A673 (cell line): ENCODE results near the gene VAV1.
"Not testable (repeated sequence)": the region's sequence is repeated elsewhere in the genome, so short reads cannot be mapped to it uniquely, and the experiment has no call there.

Experiments
- EZH2 ChIP-seq: fragments of 200-600 bp; sonication (generic); IDR thresholded peaks from 2 replicates; pipeline ENCODE4 v1.6.1; 2017; ENCODE audit warnings: borderline replicate concordance, low read depth, mild to moderate bottlenecking, mixed read lengths, antibody characterized with exemption, low read length; ENCODE audit not compliant: poor library complexity, severe bottlenecking
- TF ChIP-seq, protein P1 (sequence below): fragments of 300-800, 200-600 bp; sonication (generic); conservative IDR thresholded peaks from 2 replicates; pipeline ENCODE4 v1.5.1; 2017; ENCODE audit warnings: low read depth, mild to moderate bottlenecking, antibody characterized with exemption, low read length, moderate library complexity, mixed read lengths

DNA sequence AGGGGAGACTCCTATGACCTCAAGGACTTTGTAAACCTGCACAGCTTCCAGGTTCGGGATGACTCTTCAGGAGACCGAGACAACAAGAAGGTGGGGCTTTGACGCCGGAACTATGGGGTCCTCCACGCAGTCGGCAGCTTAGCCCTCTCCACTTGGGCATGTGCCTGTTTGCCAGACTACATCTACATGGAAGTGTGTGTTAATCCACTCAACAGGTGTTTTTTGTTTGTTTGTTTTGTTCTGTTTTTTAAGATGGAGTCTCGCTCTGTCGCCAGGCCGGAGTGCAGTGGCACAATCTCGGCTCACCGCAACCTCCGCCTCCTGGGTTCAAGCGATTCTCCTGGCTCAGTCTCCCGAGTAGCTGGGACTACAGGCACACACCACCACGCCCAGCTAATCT is 57.3 kb downstream of the VAV1 start:
- TF ChIP-seq, protein P1, sequence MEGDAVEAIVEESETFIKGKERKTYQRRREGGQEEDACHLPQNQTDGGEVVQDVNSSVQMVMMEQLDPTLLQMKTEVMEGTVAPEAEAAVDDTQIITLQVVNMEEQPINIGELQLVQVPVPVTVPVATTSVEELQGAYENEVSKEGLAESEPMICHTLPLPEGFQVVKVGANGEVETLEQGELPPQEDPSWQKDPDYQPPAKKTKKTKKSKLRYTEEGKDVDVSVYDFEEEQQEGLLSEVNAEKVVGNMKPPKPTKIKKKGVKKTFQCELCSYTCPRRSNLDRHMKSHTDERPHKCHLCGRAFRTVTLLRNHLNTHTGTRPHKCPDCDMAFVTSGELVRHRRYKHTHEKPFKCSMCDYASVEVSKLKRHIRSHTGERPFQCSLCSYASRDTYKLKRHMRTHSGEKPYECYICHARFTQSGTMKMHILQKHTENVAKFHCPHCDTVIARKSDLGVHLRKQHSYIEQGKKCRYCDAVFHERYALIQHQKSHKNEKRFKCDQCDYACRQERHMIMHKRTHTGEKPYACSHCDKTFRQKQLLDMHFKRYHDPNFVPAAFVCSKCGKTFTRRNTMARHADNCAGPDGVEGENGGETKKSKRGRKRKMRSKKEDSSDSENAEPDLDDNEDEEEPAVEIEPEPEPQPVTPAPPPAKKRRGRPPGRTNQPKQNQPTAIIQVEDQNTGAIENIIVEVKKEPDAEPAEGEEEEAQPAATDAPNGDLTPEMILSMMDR: not testable (repeated sequence)
- not testable (repeated sequence) for TF ChIP-seq EZH2
